GM12891 (cell line): ENCODE results near the gene PLCB2.

Experiments
- PAX5 ChIP-seq: IDR thresholded peaks from 2 replicates; pipeline ENCODE4 v1.6.1; 2011; ENCODE audit warnings: low read length, moderate library complexity, mild to moderate bottlenecking; ENCODE audit not compliant: insufficient read depth, severe bottlenecking
- POLR2A ChIP-seq: IDR thresholded peaks from 2 replicates; pipeline ENCODE4 v1.6.1; 2011; ENCODE audit warnings: low read depth, low read length, control low read depth
- POLR2AphosphoS5 ChIP-seq: IDR thresholded peaks from 2 replicates; pipeline ENCODE4 v1.6.1; 2011; ENCODE audit warnings: low read depth, low read length, control low read depth
- POU2F2 ChIP-seq: IDR thresholded peaks from 2 replicates; pipeline ENCODE4 v1.6.1; 2011; ENCODE audit warnings: low read depth, mild to moderate bottlenecking, control low read depth, low read length, moderate library complexity

- no peak for TF ChIP-seq POLR2AphosphoS5
- TF ChIP-seq POLR2A = no peak
- TF ChIP-seq PAX5 = no peak
- no peak for TF ChIP-seq POU2F2
Measured at GRCh38 chr15:40306908-40307307, 827 bp downstream of the PLCB2 start.
